H1 (cell line): Measurements from ENCODE around the gene DCAF6. TPM values are rescaled to one million over a fixed set of nuclear protein-coding genes. Genes with fewer than 3 reads are reported as not detected.

Experiments used
- CTCF ChIA-PET: fragments of 300-600 bp; sonication (Branson Sonifier 250); formaldehyde crosslinking; loops from one replicate; lab custom pipeline; 2021; ENCODE audit not compliant: partially characterized antibody; lab: Charles Lee
- POLR2A ChIA-PET: fragments of 300-600 bp; sonication (Branson Sonifier 250); formaldehyde crosslinking; loops from one replicate; lab custom pipeline; 2021; ENCODE audit warnings: inconsistent platforms; ENCODE audit not compliant: partially characterized antibody; lab: Charles Lee
- DNase-seq, 2 experiments: peaks; one replicate each; pipeline versions ENCODE4 v3.0.0 to v3.0.0-alpha.2; 2010 to 2022; ENCODE audit warnings: low spot score in 2 of 2, low read depth in 1 of 2, mixed read lengths in 1 of 2
- FAIRE-seq: peaks from 2 replicates; lab custom pipeline; 2011; peaks lifted over from hg19 to GRCh38; lab: Jason Lieb, UNC
- H2AFZ ChIP-seq: 2 replicates; pipeline ENCODE4 v1.8.1; 2012; ENCODE audit warnings: low read length, inconsistent platforms
- H2AK5ac ChIP-seq: 2 replicates; pipeline ENCODE4 v1.6.1; 2013; ENCODE audit warnings: low read depth, low read length
- H2BK120ac ChIP-seq: replicated peaks from 2 replicates; pipeline ENCODE3; 2013; ENCODE audit warnings: low read depth, low read length, inconsistent platforms
- H2BK12ac ChIP-seq: 2 replicates; pipeline ENCODE4 v1.6.1; 2013; ENCODE audit warnings: low read depth, low read length
- H2BK15ac ChIP-seq: 2 replicates; pipeline ENCODE4 v1.6.1; 2013; ENCODE audit warnings: low read length
- H2BK20ac ChIP-seq: 2 replicates; pipeline ENCODE4 v1.6.1; 2013; ENCODE audit warnings: low read length
- H2BK5ac ChIP-seq: 2 replicates; pipeline ENCODE4 v1.6.1; 2013; ENCODE audit warnings: low read depth, low read length
- H3K14ac ChIP-seq: 2 replicates; pipeline ENCODE4 v1.6.1; 2013; ENCODE audit warnings: inconsistent platforms; ENCODE audit not compliant: insufficient read length
- H3K18ac ChIP-seq: 2 replicates; pipeline ENCODE4 v1.6.1; 2013; ENCODE audit warnings: low read length; ENCODE audit errors: extremely low read depth
- H3K23ac ChIP-seq: 2 replicates; pipeline ENCODE4 v1.6.1; 2013; ENCODE audit warnings: inconsistent platforms; ENCODE audit not compliant: insufficient read length
- H3K23me2 ChIP-seq: 2 replicates; pipeline ENCODE4 v1.6.1; 2013; ENCODE audit warnings: low read depth, low read length
- H3K27ac ChIP-seq: 2 replicates; pipeline ENCODE4 v1.6.1; 2011; ENCODE audit warnings: low read depth, low read length, inconsistent platforms
- H3K27me3 ChIP-seq, 4 experiments: replicated peaks in 1 of 4; 1 replicate in 1 of 4; 2 replicates in 3 of 4; pipeline versions ENCODE4 v1.6.1 to v1.8.1; 2011 to 2013; ENCODE audit warnings: low read length in 3 of 4, mild to moderate bottlenecking in 3 of 4, inconsistent platforms in 2 of 4, mixed read lengths in 2 of 4, moderate library complexity in 1 of 4; ENCODE audit not compliant: control insufficient read depth in 3 of 4, insufficient read depth in 3 of 4; ENCODE audit errors: extremely low read depth in 1 of 4
- H3K36me3 ChIP-seq, 4 experiments: 2 replicates each; pipeline versions ENCODE4 v1.6.1 to v1.8.1; 2011 to 2013; ENCODE audit warnings: mild to moderate bottlenecking in 4 of 4, low read length in 3 of 4, moderate library complexity in 2 of 4, control low read depth in 1 of 4, inconsistent platforms in 1 of 4; ENCODE audit not compliant: insufficient read depth in 4 of 4, control insufficient read depth in 2 of 4
- H3K4ac ChIP-seq: replicated peaks from 2 replicates; pipeline ENCODE3; 2013; ENCODE audit warnings: low read length, low read depth, mixed read lengths, inconsistent platforms; ENCODE audit not compliant: insufficient read length
- H3K4me1 ChIP-seq, 4 experiments: replicated peaks in 1 of 4; 1 replicate in 1 of 4; 2 replicates in 3 of 4; pipeline versions ENCODE4 v1.6.1 to v1.8.1; 2011 to 2013; ENCODE audit warnings: low read length in 3 of 4, inconsistent platforms in 2 of 4, mixed read lengths in 1 of 4; ENCODE audit not compliant: insufficient read depth in 4 of 4, control insufficient read depth in 3 of 4
- H3K4me2 ChIP-seq, 2 experiments: 2 replicates each; pipeline versions ENCODE4 v1.6.1 to v1.8.1; 2011 to 2013; ENCODE audit warnings: low read depth in 2 of 2, low read length in 2 of 2, control low read depth in 1 of 2, inconsistent platforms in 1 of 2, mild to moderate bottlenecking in 1 of 2; ENCODE audit not compliant: insufficient read depth in 1 of 2
- H3K4me3 ChIP-seq, 4 experiments: fragments of 200-600, 300-600 bp in 1 of 4; sonication (generic), shearing (Covaris generic), sonication (Bioruptor Twin) in 1 of 4; 2 replicates each; pipeline versions ENCODE4 v1.5.1 to v1.8.1; 2011 to 2016; ENCODE audit warnings: low read length in 4 of 4, low read depth in 3 of 4, control low read depth in 2 of 4, inconsistent platforms in 2 of 4, mild to moderate bottlenecking in 2 of 4, mixed read lengths in 1 of 4, moderate library complexity in 1 of 4; ENCODE audit not compliant: insufficient read depth in 2 of 4; ENCODE audit errors: extremely low read depth in 1 of 4
- H3K56ac ChIP-seq: replicated peaks from 2 replicates; pipeline ENCODE3; 2013; ENCODE audit warnings: low read depth, mild to moderate bottlenecking, mixed read lengths, low read length, inconsistent platforms; ENCODE audit not compliant: insufficient read length
- H3K79me1 ChIP-seq: 2 replicates; pipeline ENCODE4 v1.6.1; 2013; ENCODE audit warnings: low read depth, low read length, control low read depth
- H3K79me2 ChIP-seq, 2 experiments: 2 replicates each; pipeline versions ENCODE4 v1.6.1 to v1.8.1; 2012 to 2013; ENCODE audit warnings: low read length in 2 of 2, mild to moderate bottlenecking in 2 of 2, inconsistent platforms in 1 of 2; ENCODE audit not compliant: insufficient read depth in 2 of 2, control insufficient read depth in 1 of 2
- H3K9ac ChIP-seq, 4 experiments: replicated peaks in 1 of 4; 1 replicate in 1 of 4; 2 replicates in 3 of 4; pipeline versions ENCODE4 v1.6.1 to v1.8.1; 2011 to 2013; ENCODE audit warnings: low read depth in 3 of 4, low read length in 3 of 4, control low read depth in 2 of 4, mild to moderate bottlenecking in 2 of 4, moderate library complexity in 2 of 4, inconsistent platforms in 1 of 4; ENCODE audit errors: extremely low read depth in 1 of 4
- H3K9me3 ChIP-seq, 2 experiments: 2 replicates each; pipeline versions ENCODE4 v1.6.1 to v1.8.1; 2012 to 2013; ENCODE audit warnings: mild to moderate bottlenecking in 2 of 2, moderate library complexity in 2 of 2, control low read depth in 1 of 2, inconsistent platforms in 1 of 2, low read depth in 1 of 2, low read length in 1 of 2, mixed read lengths in 1 of 2; ENCODE audit not compliant: insufficient read depth in 2 of 2
- H4K20me1 ChIP-seq, 2 experiments: replicated peaks in 1 of 2; 2 replicates each; pipeline versions ENCODE3 to v1.8.1; 2011 to 2013; ENCODE audit warnings: inconsistent platforms in 2 of 2, low read length in 2 of 2, mild to moderate bottlenecking in 1 of 2; ENCODE audit not compliant: insufficient read depth in 2 of 2, control insufficient read depth in 1 of 2
- H4K5ac ChIP-seq: 2 replicates; pipeline ENCODE4 v1.6.1; 2013; ENCODE audit warnings: low read length, low read depth, mixed read lengths, inconsistent platforms; ENCODE audit not compliant: insufficient read length
- H4K8ac ChIP-seq: 2 replicates; pipeline ENCODE4 v1.8.0; 2013; ENCODE audit warnings: mild to moderate bottlenecking, moderate library complexity, low read length, inconsistent platforms; ENCODE audit not compliant: insufficient read depth; ENCODE audit errors: extremely low read depth
- H4K91ac ChIP-seq: replicated peaks from 2 replicates; pipeline ENCODE3; 2013; ENCODE audit warnings: low read length, mixed read lengths, inconsistent platforms; ENCODE audit not compliant: insufficient read length
- CTBP2 ChIP-seq: IDR thresholded peaks from 2 replicates; pipeline ENCODE4 v1.7.0; 2011; ENCODE audit warnings: borderline replicate concordance, mild to moderate bottlenecking, moderate library complexity, mixed read lengths, low read length; ENCODE audit not compliant: insufficient read depth, insufficient read length
- GTF2F1 ChIP-seq: IDR thresholded peaks from 2 replicates; pipeline ENCODE4 v1.6.1; 2012; ENCODE audit warnings: low read depth, low read length, improper control_type of control experiment, borderline replicate concordance
- HDAC6 ChIP-seq: IDR thresholded peaks from one replicate; pipeline ENCODE4 v1.7.1; 2012; ENCODE audit warnings: low read depth, mild to moderate bottlenecking, inconsistent platforms, low read length, moderate library complexity
- KDM5A ChIP-seq: fragments of 200-600 bp; IDR thresholded peaks from 2 replicates; pipeline ENCODE4 v1.7.1; 2012; ENCODE audit warnings: mild to moderate bottlenecking, low read length, inconsistent platforms, mixed read lengths
- WGBS, 2 experiments: shearing (Covaris generic) in 1 of 2; methylation state at CpG; one replicate each; pipeline versions ENCODE4 v1.1.6 to v1.1.7; 2013 to 2015; ENCODE audit warnings: low lambda C conversion rate in 2 of 2, mixed read lengths in 2 of 2, inconsistent platforms in 1 of 2, low coverage in 1 of 2, missing lambda C conversion rate in 1 of 2; ENCODE audit not compliant: insufficient replicate concordance in 2 of 2, insufficient coverage in 1 of 2, insufficient read length in 1 of 2; ENCODE audit errors: extremely low coverage in 1 of 2, missing lambda C conversion rate in 1 of 2; 5-methylcytosine and 5-hydroxymethylcytosine counted together
- polyA plus RNA-seq, 7 experiments: library from polyadenylated mRNA; depleted of rRNA in 3 of 7; stranded (reverse) in 5 of 7; unstranded in 2 of 7; fragments of >200 nt in 5 of 7; fragments of 200-250 nt in 2 of 7; gene quantifications; 1 replicate in 5 of 7; 2 replicates in 1 of 7; 4 replicates in 1 of 7; pipeline versions ENCODE4 v1.2.1 to v1.2.3, GENCODE V29; 2011 to 2013; ENCODE audit warnings: missing spikeins in 2 of 7, mixed read lengths in 2 of 7
- total RNA-seq: library from RNA; stranded (reverse); fragmentation: NEBNext Ultra II Directional; extraction: Animal tissue kit (Norgen Biotek cat#: 25700); gene quantifications from 2 replicates; pipeline ENCODE4 v1.2.1, GENCODE V29; 2021

The DCAF6 gene
- total and polyA plus RNA-seq, 2 of the 8 experiments (the other 6 are each of a cell fraction or from before 2014, with no cell fraction given), result 12.3 to 17.4 TPM

DNA sequence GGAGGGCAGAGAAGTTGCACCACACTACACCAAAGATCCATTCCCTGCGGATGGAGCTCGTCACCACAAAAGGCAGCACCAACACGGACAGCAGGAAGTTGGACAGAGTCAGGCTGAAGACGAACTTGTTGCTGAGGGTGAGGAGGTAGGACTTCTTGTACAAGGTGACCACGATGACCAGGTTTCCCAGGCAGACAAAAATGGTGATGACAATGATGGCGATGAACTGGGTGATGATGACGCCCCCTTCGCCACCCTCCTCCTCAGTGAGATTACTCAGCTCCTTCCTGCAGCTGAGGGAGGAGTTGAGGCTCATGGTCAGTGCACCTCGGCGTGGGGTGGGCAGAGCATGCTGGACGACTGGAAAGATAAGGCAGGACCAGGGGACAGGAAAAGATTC, 168.1 kb downstream of the DCAF6 start:
- Histone ChIP-seq H3K79me1 (no peaks in the 10 kb centered on the region), H2BK20ac (no peak overlapping the region), H2BK15ac (no peak overlapping the region), H3K14ac (no peak overlapping the region), H2AK5ac (no peak overlapping the region), H3K79me2 (no peaks in the 10 kb centered on the region), H2BK120ac (no peak overlapping the region), H4K8ac (no peak overlapping the region), H4K20me1 (no peaks in the 10 kb centered on the region), H3K27ac (no peak overlapping the region), H4K91ac (no peak overlapping the region), H2AFZ (no peak overlapping the region), H2BK12ac (no peak overlapping the region), H3K4me2 (no peak overlapping the region), H3K9me3 (no peaks in the 10 kb centered on the region), H3K9ac (no peak overlapping the region), H3K27me3 (no peaks in the 10 kb centered on the region; a peak in 1 of 7 replicates), H3K4ac (no peak overlapping the region), H3K4me3 (no peak overlapping the region), H4K5ac (no peak overlapping the region), H3K23me2 (no peaks in the 10 kb centered on the region), H2BK5ac (no peak overlapping the region; the same call in 1 of the 2 replicates), H3K18ac (no peak overlapping the region), H3K23ac (no peak overlapping the region), H3K4me1 (peaks cover 0 to 4% (median 3%) of the 10 kb centered on the region in 4 experiments; a peak in 2 of 7 replicates), H3K56ac (no peak overlapping the region), H3K36me3 (peaks cover 0 to 3% (median 0%) of the 10 kb centered on the region in 4 experiments; a peak in 1 of 8 replicates)
- ChIA-PET POLR2A (interaction anchor here (0.8 to 1.1 kb wide), 2 partner anchors 9 to 13 kb away, joined by 3 to 4 read pairs; no protein-coding TSS in a partner anchor), CTCF (interaction anchor here (0.6 to 8.3 kb wide), 6 partner anchors 12 to 207 kb away, joined by 3 to 76 read pairs (median 6); no protein-coding TSS in a partner anchor)
- 86% methylated on average over 11 of the region's 11 CpGs; no CpG with 5 or more reads in 1 of the 2 experiments for WGBS, 2 experiments
- DNase-seq (no peak), FAIRE-seq (no peak)
- TF ChIP-seq HDAC6 (no peak), GTF2F1 (no peak), KDM5A (no peak), CTBP2 (no peak)
